GM19043 (cell line): ENCODE results near the gene LMNA.
"Not testable (repeated sequence)": the region's sequence is repeated elsewhere in the genome, so short reads cannot be mapped to it uniquely, and the experiment has no call there.

ENCODE experiments used
- ATAC-seq: cut with Tn5 transposase; IDR thresholded peaks from one replicate; pipeline ENCODE4 v1.9.1; 2021; ENCODE audit warnings: low read depth; ENCODE audit not compliant: unreplicated experiment

The LMNA gene

DNA sequence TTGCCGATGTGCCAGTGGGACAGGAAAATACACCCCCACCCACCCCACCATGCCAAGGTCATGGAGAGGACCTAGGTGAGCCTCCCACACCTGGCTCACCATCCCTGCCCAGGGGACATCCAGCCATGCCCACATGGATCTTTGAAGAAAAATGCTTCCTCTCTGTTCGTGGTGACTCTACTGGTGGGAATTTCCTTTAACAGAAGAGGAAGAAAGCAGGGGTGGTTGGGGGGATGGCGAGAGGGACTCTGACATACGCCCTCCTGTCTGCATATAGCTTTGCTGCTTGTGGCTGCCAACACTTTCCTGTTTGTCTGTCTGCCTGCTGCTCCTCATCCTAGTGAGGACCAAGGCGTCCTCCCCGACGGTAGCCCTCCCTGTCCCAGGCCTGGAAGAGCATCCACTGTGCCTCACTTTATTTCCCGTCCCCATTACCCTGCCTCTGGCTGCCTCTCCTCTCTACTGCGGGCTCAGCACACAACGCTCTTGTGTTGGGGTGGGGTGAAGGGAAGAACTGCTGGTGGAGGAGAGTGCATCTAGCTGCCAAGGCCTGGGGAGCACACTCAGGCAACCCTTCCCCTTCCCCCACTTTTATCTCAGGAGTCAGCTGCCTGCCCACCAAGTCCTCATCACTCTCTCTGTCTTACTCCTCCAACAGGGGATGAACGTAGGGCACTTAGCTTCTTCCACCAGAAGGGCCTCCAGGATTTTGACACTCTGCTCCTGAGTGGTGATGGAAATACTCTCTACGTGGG is 41.4 kb downstream of the LMNA start:
- no peak for ATAC-seq

DNA sequence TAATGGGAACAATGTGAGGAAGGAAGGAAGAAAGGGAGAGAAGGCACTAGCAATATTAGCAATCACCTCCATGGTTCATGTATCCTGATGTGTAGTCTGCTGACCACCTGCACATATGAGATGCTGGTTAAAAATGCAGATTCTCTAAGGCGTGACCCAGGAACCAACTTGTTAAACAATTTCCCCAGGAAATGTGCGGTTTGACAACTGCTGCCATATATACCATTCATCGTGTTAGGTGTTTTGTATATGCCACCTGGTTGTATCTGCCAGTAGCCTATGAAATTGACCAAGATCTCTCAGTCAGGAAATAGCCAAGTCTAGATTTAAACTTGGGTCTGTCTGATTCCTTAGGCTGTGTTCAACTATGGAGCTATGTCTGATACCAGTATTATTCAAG is 43.0 kb downstream of the LMNA start:
- ATAC-seq, result no peak

DNA sequence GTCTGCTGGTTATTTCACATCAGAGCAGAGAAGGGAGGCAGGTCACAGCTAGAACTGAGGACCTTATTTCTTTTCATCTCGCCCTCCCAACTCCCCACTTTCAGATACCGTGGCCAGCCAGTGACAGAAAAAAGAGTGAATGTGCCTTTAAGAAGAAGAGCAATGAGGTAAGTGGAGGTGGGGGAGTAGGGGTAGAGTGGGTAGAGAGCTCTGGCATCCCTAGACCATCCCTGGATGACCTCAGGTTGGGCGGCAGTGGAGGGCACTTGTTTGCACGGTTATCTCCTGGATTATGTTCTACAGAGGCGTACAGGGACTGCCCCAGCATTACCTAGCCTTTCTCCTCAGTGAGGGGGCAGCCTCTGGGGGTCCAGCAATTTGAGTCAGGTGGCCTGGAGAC is 43.5 kb downstream of the LMNA start:
- ATAC-seq, result no peak

DNA sequence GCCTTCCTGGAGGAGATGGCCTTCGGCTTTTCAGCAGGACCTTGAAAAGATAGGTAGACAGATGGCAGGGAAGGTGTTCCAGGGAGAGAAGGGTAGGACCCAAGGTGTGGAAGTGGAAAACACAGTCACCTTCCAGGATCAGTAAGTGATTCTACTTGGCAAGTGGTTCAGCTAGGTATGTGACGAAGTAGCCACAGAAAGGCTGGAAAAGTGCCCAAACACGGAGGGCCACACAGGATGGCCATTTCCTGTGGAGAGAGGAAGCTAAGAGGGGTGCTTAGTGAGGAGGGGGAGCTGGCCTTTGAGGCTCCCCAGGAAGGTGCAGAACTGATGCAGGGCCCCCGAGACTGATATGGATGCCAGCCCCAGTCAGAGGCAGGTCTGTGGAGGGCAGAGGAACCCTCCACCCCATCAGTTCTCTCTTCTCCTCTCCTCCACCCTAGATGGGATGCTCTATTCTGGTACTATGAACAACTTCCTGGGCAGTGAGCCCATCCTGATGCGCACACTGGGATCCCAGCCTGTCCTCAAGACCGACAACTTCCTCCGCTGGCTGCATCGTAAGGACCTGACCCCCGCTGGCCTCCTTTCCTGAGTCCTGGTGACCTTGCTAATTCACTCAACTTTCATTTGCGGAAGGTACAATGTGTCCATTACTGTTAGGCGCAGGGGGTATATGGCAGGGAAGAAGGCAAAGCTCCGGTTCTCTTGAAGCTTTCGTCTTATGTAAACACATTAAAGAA is 45.7 kb downstream of the LMNA start:
- ATAC-seq, result no peak

DNA sequence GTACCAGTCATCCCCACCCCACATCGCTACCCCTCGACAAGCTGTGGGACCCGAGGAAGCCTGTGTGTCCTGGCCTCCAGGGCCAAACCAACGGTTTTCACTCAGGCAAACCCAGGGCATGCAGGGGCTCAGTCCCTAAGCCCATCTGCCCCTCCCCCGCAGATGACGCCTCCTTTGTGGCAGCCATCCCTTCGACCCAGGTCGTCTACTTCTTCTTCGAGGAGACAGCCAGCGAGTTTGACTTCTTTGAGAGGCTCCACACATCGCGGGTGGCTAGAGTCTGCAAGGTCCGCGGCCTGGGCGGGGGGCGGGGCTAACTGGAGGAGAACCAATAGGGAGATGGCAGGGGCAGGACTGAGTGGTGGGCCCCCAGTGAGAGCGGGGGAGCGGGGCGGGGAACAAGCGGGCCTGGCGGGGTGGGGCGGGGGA is 46.2 kb downstream of the LMNA start:
- no peak for ATAC-seq

DNA sequence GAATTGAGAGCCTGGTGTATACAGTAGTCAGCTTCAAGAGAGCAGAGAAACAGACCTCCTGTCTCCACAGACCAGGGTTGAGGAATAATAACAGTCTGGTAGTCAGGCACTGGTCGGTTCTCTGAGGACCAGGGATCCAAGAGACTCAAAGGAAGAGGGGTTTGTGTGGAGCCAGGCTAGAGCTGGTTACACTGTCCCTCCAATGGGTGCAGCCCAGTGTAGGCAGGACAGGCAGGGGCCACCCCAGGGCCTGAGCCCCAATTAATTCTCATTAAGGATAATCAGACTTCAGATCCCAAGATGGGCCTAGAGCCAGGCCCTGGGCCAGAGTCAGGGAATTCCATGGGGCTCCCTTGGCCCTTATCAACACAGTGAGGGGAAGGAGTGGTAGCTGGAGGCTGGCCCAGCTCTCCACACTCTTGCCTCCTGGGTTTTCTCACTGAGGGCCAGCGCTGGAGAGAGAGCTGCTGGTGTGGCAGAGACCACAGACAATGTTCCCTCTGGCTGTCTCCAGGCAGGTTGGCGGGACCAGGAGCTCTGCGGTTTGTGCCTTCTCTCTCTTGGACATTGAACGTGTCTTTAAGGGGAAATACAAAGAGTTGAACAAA is 48.0 kb downstream of the LMNA start:
- no peak for ATAC-seq

DNA sequence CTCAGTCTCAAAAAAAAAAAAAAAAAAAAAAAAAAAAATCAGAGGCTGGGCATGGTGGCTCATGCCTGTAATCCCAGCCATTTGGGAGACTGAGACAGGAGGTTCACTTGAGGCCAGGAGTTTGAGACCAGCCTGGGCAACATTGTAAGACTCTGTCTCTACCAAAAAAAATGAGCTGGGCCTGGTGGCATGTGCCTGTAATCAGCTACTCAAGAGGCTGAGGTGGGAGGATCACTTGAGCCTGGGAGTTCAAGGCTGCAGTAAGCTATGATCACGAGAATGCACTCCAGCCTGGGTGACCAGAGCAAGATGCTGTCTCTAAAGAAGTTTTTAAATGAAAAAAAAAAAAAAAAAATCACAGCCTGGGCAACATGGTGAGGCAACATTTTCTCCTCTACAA is 49.2 kb downstream of the LMNA start:
- no peak for ATAC-seq

DNA sequence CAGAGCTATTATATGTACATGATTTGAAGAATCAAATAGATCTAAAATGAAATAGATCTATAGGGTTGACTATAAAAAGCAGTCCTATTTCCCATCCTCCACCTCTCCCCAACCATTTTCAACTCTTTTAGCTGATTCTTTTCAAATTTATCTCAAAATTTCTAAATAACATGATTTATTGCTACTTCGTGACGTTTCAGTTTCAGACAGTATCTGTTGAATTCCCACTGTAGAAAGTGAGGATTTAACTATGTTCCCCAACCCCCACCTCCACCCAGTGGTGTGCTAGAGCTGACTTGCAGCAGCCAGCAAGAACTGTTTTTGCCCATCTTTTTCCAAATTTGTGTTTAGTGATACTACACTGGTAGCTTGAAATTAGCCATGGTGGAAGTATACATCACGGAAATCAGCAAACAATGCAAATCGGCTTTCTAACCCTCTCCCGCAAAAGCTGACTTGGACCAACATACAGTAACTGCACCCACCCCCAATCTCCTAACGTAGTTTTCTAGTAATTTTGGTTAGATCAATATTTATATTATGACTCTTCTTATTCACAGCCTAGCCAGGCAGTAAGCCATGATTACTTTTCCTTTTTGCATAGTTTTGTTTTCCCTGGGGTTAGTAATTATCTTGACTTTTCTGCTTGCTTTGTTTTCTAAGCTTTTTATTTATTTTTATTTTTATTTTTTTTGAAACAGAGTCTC is 49.8 kb downstream of the LMNA start:
- no peak for ATAC-seq

DNA sequence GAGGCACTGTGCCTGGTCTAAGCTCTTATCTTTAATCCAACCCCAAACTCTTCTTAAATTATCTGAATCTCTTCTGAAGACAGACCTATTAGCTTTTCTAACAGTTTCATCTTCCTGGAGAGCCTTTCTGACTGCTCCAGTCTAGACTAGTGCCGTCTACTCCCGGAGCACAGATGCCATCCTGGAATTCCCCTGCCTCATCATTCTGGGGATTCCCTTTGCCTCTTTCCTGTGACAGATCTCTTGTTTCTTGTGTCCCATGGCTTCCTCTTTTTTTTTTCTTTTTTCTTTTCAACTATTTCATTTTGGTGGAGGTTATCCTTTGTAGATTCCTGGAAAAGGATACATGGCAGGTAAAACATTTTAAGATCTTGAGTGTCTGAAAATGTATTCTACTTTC is 50.6 kb downstream of the LMNA start:
- ATAC-seq, result no peak

DNA sequence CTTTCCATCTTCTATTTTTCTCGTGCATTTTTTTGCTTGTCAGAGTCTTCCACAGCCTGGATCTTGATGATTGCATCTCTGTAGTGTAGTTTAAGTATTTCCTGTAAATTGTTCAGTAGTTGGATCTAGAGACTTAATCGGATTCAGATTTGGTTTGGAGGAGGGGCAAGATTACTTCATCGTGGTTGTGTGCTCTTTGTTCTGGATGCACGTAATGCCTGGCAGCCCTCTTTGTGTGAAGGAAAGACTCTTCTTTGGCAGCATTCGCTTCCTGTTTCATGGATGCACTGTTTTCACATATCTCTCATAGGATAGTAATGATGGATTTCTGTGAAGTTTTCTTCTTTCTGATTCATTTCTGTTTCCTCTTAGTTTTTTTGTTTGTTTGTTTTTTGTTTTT is 53.0 kb downstream of the LMNA start:
- no peak for ATAC-seq

DNA sequence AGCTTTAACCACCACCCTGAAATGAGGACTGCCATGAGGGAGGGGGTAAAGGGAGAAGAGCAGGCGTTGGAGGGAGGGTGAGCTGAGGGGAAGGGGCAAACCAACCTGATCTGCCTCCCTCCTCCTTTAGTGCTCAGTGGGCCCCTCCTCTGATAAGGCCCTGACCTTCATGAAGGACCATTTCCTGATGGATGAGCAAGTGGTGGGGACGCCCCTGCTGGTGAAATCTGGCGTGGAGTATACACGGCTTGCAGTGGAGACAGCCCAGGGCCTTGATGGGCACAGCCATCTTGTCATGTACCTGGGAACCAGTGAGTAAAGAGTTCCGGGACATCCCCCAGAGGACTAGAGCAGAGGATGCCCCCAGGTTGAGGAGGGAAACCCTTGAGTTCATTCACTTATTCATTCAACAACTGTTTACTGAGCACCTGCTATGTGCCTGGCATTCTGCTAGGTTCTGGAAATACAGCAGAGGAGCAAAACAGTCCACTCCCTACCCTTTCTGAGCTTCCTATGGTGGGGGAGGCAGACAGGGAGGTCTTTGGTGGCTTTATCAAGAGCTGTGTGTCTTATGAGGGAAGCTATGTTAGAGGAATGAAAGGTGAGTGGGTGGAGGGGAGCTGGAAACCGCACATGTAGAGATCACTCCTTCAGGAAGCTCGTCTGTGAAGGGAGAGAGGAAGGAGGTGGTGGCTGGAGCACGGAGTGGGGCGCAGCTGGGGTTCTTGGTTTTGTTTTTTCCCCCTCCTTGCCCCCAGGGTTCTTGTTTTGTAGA is 58.4 kb downstream of the LMNA start:
- ATAC-seq, result no peak

DNA sequence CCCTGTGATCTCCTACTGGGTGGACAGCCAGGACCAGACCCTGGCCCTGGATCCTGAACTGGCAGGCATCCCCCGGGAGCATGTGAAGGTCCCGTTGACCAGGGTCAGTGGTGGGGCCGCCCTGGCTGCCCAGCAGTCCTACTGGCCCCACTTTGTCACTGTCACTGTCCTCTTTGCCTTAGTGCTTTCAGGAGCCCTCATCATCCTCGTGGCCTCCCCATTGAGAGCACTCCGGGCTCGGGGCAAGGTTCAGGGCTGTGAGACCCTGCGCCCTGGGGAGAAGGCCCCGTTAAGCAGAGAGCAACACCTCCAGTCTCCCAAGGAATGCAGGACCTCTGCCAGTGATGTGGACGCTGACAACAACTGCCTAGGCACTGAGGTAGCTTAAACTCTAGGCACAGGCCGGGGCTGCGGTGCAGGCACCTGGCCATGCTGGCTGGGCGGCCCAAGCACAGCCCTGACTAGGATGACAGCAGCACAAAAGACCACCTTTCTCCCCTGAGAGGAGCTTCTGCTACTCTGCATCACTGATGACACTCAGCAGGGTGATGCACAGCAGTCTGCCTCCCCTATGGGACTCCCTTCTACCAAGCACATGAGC is 62.2 kb downstream of the LMNA start:
- ATAC-seq, result no peak

DNA sequence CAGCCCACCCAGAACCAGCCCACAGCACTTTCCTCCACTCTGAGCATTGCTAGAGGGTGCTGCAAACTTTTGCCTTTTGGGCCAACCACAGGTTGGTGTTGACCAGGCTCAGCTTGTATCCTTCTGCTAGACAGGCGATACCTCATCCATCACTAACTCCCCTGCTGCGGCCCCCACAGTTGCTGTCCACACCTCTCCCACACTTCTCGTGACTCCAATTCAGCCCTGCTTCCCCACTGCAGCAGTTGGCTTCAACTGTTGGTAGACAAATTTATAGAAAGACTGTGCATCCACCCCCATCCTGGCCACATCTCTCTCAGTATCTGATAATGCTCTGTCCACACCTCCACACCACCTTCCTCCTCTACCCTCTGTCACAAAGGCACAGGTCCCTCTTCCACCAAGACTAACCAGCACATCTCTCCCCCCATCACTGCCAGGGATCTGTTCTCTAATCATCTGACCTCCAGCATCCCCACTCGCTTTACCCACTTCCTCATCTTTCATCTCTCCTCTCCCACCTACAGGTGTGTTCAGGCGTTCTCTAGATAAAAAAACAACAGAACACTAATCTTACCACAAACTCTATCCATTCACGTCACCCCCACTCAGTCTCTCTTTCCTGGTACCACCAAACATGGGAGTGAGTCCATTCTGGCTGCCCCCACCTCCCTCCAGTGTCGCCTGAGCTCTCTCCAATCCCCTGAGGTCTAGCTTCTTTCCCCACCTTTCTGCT is 63.6 kb downstream of the LMNA start:
- ATAC-seq, result no peak

DNA sequence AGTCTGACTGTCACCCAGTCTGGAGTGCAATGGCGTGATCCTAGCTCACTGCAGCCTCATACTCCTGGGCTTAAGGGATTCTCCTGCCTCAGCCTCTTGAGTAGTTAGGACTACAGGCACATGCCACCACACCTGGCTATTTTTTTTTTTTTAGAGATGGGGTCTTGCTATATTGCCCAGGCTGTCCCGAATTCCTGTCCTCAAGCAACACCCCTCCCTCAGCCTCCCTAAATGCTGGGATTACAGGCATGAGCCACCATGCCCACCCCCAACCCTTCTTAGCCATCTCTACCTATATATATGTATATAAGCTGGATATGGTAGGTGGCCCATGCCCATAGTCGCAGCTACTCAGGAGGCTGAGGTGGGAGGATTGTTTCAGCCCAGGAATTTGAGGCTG is 66.0 kb downstream of the LMNA start:
- ATAC-seq, result no peak

DNA sequence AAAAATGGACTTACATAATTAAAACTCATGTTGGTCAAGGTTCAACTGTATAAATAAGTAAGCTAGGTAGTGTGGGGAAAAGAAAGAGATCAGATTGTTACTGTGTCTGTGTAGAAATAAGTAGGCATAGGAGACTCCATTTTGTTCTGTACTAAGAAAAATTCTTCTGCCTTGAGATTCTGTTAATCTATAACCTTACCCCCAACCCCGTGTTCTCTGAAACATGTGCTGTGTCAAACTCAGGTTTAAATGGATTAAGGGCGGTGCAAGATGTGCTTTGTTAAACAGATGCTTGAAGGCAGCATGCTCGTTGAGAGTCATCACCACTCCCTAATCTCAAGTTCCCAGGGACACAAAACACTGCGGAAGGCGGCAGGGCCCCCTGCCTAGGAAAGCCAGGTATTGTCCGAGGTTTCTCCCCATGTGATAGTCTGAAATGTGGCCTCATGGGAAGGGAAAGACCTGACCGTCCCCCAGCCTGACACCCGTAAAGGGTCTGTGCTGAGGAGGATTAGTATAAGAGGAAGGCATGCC is 66.9 kb downstream of the LMNA start:
- not testable (repeated sequence) for ATAC-seq

DNA sequence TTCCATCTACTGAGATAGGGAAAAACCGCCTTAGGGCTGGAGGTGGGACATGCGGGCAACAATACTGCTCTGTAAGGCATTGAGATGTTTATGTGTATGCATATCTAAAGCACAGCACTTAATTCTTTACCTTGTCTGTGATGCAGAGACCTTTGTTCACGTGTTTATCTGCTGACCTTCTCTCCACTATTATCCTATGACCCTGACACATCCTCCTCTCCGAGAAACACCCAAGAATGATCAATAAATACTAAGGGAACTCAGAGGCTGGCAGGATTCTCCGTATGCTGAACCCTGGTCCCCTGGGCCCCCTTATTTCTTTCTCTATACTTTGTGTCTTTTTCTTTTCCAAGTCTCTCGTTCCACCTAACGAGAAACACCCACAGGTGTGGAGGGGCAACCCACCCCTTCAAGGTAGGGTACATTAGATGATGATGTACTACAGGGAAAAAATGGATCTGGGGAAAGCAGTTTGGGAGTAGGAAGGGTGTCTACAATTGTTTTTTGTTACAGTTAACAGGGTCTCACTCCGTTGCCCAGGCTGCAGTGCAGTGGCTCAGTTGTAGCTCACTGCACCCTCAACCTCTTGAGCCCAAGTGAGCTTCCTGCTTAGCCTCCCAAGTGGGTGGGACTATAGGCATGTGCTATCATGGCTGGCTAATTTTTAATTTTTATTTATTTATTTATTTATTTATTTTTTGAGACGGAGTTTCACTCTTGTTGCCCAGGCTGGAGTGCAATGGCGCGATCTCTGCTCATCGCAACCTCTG is 67.7 kb downstream of the LMNA start:
- not testable (repeated sequence) for ATAC-seq

DNA sequence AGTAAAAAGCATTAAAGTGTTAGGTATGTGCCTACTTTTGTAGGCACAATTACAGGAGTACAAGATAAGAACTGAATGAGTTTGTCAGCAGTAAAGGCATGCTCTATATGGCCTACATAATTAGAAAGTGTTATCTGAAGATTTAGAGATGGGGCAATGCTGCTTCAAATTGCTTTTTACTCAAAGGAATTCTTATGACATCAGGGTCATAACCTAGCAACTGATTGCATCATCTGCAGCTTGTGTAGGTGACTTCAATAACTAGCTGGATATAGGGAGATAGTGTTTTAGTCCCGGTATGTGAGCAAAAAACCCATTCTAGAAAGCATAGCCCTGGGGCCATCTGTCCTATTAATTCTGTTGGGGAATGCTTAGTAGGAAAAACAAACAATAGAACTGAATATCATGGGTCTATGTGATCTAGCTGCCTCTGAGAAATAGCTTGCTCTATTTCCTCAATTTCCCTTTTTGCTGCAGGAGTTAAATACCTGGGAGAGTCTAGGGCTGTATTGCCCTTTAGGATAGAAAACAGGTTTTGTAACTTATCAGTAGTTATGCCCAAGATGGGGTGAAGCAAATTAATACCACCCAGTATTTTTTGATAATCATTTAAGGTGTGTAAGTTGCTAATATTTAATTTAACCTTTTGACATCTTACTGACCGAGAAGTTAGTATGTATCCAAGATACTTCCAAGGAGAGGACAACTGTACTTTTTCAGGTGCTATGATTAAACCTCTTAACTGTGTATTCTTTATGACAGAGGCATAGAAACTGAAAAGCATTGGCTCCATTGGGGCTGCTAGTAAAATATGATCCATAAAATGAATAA is 72.1 kb downstream of the LMNA start:
- ATAC-seq, result not testable (repeated sequence)
